BLaER1 (cell line): Measurements from ENCODE around the gene MMP2.

ENCODE experiments used
- H3K27ac ChIP-seq: shearing (Covaris generic); formaldehyde crosslinking; 2 replicates; pipeline ENCODE4 v1.8.1; 2022
- H3K27me3 ChIP-seq: shearing (Covaris generic); formaldehyde crosslinking; 2 replicates; pipeline ENCODE4 v1.8.1; 2022
- H3K36me3 ChIP-seq: shearing (Covaris generic); formaldehyde crosslinking; 2 replicates; pipeline ENCODE4 v1.8.1; 2022
- H3K4me1 ChIP-seq: shearing (Covaris generic); formaldehyde crosslinking; 2 replicates; pipeline ENCODE4 v1.8.1; 2022
- H3K4me2 ChIP-seq: shearing (Covaris generic); formaldehyde crosslinking; 2 replicates; pipeline ENCODE4 v1.8.1; 2022
- H3K4me3 ChIP-seq: shearing (Covaris generic); formaldehyde crosslinking; 2 replicates; pipeline ENCODE4 v1.8.1; 2022
- H3K9ac ChIP-seq: shearing (Covaris generic); formaldehyde crosslinking; 2 replicates; pipeline ENCODE4 v1.8.1; 2022
- H3K9me3 ChIP-seq: shearing (Covaris generic); formaldehyde crosslinking; 2 replicates; pipeline ENCODE4 v1.8.1; 2022
- H4K20me1 ChIP-seq: shearing (Covaris generic); formaldehyde crosslinking; 2 replicates; pipeline ENCODE4 v1.8.1; 2022
- Cebpa-rat ChIP-seq: shearing (Covaris generic); IDR thresholded peaks from 2 replicates; pipeline ENCODE4 v1.8.1; 2022

MMP2 gene

GRCh38 chr16:55478827-55479429 is at the start of gene MMP2:
Gene MMP2, plus strand, starts transcription at chr16:55479198. Its CDS starts 282 bp downstream, at chr16:55479480.
- H3K36me3 ChIP-seq, result no peaks in the 10 kb centered on the region
- H3K9ac ChIP-seq, result 0 out of 2 replicates have a peak within 1 kb of the TSS, but pooled peaks have one; percentile 41
- peak within 1 kb of the TSS; percentile 77 for H3K4me2 ChIP-seq
- TF ChIP-seq Cebpa-rat, result no peak
- H3K27ac ChIP-seq, result no peak within 1 kb of the TSS
- H3K4me3 ChIP-seq, result peak within 1 kb of the TSS; percentile 63
- H3K9me3 ChIP-seq, result no peaks in the 10 kb centered on the region
- H4K20me1 ChIP-seq, result no peaks in the 10 kb centered on the region
- H3K4me1 ChIP-seq, result no peaks in the 10 kb centered on the region
- 0 out of 2 replicates have a peak, but pooled peaks cover 13% of the 10 kb centered on the region for H3K27me3 ChIP-seq

DNA sequence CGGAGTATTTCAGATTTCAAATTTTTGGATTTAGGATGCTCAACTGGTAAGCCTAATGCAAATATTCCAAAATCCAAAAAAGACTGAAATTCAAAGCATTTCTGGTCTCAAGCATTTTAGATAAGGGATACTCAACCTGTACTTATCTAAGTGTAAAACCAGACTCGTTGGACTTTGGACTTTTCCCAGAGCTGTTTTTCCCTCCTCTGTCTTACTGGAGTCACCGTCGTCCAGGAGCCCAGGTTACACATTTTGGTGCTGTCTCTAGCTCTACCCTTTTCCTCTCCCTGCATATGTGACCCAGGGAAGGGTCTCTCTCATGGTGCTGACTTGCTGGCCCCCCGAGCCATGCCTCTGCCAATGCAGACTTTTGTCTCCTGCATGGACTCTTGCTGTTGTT is 46.0 kb upstream of the MMP2 start:
- H4K20me1 ChIP-seq, result no peaks in the 10 kb centered on the region
- no peak for TF ChIP-seq Cebpa-rat
- H3K4me2 ChIP-seq, result no peak overlapping the region
- no peak overlapping the region for H3K4me3 ChIP-seq
- no peaks in the 10 kb centered on the region for H3K36me3 ChIP-seq
- peaks cover 6% of the 10 kb centered on the region; the same call in 1 of the 2 replicates for H3K4me1 ChIP-seq
- no peaks in the 10 kb centered on the region for H3K27me3 ChIP-seq
- no peak overlapping the region for H3K9ac ChIP-seq
- no peak overlapping the region for H3K27ac ChIP-seq
- H3K9me3 ChIP-seq, result no peaks in the 10 kb centered on the region

DNA sequence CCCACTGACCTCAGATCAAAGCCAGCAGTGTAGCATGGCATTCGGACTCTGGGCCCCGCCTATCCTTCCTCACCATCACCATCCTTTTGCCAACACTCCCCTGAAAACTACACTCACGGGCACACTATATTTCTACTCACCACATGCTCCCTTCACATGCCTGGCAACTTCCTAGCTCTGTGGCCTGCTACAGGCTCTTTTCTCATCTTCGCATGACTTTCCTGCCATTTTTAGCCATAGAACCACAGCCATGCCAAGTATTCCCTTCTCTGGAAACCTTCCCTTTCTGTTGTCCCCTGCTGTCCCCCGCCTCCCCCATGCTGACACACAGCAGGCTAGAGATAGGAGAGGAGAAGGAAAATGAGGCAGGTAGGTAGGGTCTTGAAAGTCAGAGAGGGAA is 45.5 kb upstream of the MMP2 start:
- H3K27ac ChIP-seq, result no peak overlapping the region
- H3K4me3 ChIP-seq, result no peak overlapping the region
- no peak for TF ChIP-seq Cebpa-rat
- no peaks in the 10 kb centered on the region for H3K27me3 ChIP-seq
- no peak overlapping the region for H3K9ac ChIP-seq
- no peaks in the 10 kb centered on the region for H3K9me3 ChIP-seq
- no peaks in the 10 kb centered on the region for H3K36me3 ChIP-seq
- H3K4me2 ChIP-seq, result no peak overlapping the region
- peaks cover 6% of the 10 kb centered on the region; the same call in 1 of the 2 replicates for H3K4me1 ChIP-seq
- H4K20me1 ChIP-seq, result no peaks in the 10 kb centered on the region

GRCh38 chr16:55434000-55434399 is 45.0 kb upstream of the MMP2 start:
- no peaks in the 10 kb centered on the region for H3K27me3 ChIP-seq
- no peak overlapping the region for H3K9ac ChIP-seq
- no peaks in the 10 kb centered on the region for H3K36me3 ChIP-seq
- H3K27ac ChIP-seq, result no peak overlapping the region
- peaks cover 6% of the 10 kb centered on the region; the same call in 1 of the 2 replicates for H3K4me1 ChIP-seq
- no peaks in the 10 kb centered on the region for H4K20me1 ChIP-seq
- H3K9me3 ChIP-seq, result no peaks in the 10 kb centered on the region
- H3K4me3 ChIP-seq, result no peak overlapping the region
- H3K4me2 ChIP-seq, result no peak overlapping the region
- TF ChIP-seq Cebpa-rat, result no peak

- no peak for TF ChIP-seq Cebpa-rat
- H4K20me1 ChIP-seq, result no peaks in the 10 kb centered on the region
- no peaks in the 10 kb centered on the region for H3K36me3 ChIP-seq
- no peak overlapping the region for H3K4me3 ChIP-seq
- no peaks in the 10 kb centered on the region for H3K9me3 ChIP-seq
- no peak overlapping the region for H3K27ac ChIP-seq
- H3K9ac ChIP-seq, result no peak overlapping the region
- H3K27me3 ChIP-seq, result no peaks in the 10 kb centered on the region
- H3K4me2 ChIP-seq, result peak overlapping the region; percentile 8
- H3K4me1 ChIP-seq, result peaks cover 6% of the 10 kb centered on the region; the same call in 1 of the 2 replicates
Measured at GRCh38 chr16:55435387-55435786, 43.6 kb upstream of the MMP2 start.

- Histone ChIP-seq H3K36me3 (no peaks in the 10 kb centered on the region), H3K9me3 (no peaks in the 10 kb centered on the region), H3K27ac (no peak overlapping the region), H4K20me1 (no peaks in the 10 kb centered on the region), H3K4me2 (no peak overlapping the region), H3K4me1 (peaks cover 6% of the 10 kb centered on the region; the same call in 1 of the 2 replicates), H3K4me3 (no peak overlapping the region), H3K27me3 (no peaks in the 10 kb centered on the region), H3K9ac (no peak overlapping the region)
- no peak for TF ChIP-seq Cebpa-rat
Measured at GRCh38 chr16:55436587-55436986, 42.4 kb upstream of the MMP2 start.

DNA sequence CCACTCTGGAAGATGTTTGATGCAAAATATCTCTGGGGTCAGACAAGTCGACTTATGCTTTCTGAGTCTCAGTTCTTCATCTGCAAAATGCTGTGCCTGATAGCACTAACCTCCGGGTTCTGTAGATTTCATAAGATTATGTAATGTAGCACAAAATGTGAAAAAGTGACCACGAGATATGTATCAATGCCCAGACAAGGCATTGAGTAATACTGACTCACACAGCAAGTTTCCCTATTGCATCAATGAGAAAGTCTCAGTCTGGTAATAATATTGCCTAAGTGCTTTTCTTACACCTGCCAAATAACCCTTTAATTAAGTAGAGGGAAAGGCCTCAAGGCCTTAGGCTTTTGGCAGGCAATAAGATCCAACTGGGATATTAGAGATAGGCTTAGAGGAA is 41.4 kb upstream of the MMP2 start:
- Histone ChIP-seq H3K27me3 (no peaks in the 10 kb centered on the region), H3K4me3 (no peak overlapping the region), H3K4me1 (peaks cover 6% of the 10 kb centered on the region; the same call in 1 of the 2 replicates), H3K36me3 (no peaks in the 10 kb centered on the region), H3K9me3 (no peaks in the 10 kb centered on the region), H4K20me1 (no peaks in the 10 kb centered on the region), H3K9ac (no peak overlapping the region), H3K4me2 (no peak overlapping the region), H3K27ac (no peak overlapping the region)
- no peak for TF ChIP-seq Cebpa-rat

- no peaks in the 10 kb centered on the region for H3K27me3 ChIP-seq
- H3K4me1 ChIP-seq, result peaks cover 6% of the 10 kb centered on the region; the same call in 1 of the 2 replicates
- no peaks in the 10 kb centered on the region for H3K36me3 ChIP-seq
- H3K9me3 ChIP-seq, result no peaks in the 10 kb centered on the region
- H3K4me2 ChIP-seq, result no peak overlapping the region
- H3K9ac ChIP-seq, result no peak overlapping the region
- H4K20me1 ChIP-seq, result no peaks in the 10 kb centered on the region
- H3K4me3 ChIP-seq, result no peak overlapping the region
- no peak for TF ChIP-seq Cebpa-rat
- no peak overlapping the region for H3K27ac ChIP-seq
Measured at GRCh38 chr16:55438281-55438680, 40.7 kb upstream of the MMP2 start.

- no peak overlapping the region for H3K4me3 ChIP-seq
- no peaks in the 10 kb centered on the region for H3K27me3 ChIP-seq
- H3K27ac ChIP-seq, result no peak overlapping the region
- no peak overlapping the region for H3K4me2 ChIP-seq
- H3K9ac ChIP-seq, result no peak overlapping the region
- no peaks in the 10 kb centered on the region for H3K9me3 ChIP-seq
- TF ChIP-seq Cebpa-rat, result no peak
- no peaks in the 10 kb centered on the region for H4K20me1 ChIP-seq
- no peaks in the 10 kb centered on the region for H3K36me3 ChIP-seq
- peaks cover 6% of the 10 kb centered on the region; the same call in 1 of the 2 replicates for H3K4me1 ChIP-seq
Measured at GRCh38 chr16:55439101-55439690, 39.8 kb upstream of the MMP2 start.

DNA sequence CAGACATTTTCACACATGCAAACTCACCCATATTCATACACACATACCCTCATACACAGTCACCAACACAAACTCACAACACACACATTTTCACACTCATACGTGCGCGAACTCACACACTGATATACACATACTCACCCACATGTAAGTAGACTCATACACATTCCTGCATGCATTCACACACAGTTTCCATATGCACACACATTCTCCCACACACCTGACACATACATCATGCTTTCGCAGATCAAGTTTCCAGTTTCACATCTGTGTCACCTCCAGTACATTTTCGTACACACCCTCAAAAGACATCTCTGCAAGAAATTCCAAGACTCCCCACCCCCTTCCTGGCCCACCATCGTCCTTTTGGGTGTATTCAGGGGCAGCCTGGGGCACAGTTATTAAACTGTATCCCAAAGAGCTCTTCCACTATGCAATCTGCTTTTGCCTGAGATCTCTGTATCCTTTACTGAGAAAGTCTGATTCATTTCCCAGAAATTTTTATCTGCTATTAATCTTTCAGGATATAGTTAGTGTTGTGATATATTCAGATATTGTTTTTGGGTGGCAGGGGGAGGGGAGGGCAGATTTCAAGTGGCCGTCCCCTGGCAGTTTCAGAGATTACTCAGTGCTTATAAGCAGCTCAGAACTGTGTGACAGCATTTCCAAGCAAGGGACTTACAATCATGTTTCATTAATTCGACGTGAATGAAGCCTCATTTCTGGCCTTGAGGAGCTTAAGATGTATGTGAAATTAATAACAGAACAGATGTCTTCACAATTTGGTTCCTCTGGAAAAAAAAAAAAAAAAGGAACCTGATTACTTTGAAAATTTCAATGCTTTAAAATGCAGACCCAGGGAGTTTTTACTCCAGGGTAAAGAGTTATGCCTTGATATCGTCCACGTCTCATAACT is 35.3 kb upstream of the MMP2 start:
- Histone ChIP-seq H3K4me1 (peaks cover 8% of the 10 kb centered on the region), H4K20me1 (no peaks in the 10 kb centered on the region), H3K9me3 (no peaks in the 10 kb centered on the region), H3K36me3 (no peaks in the 10 kb centered on the region), H3K27ac (no peak overlapping the region), H3K4me3 (no peak overlapping the region), H3K4me2 (no peak overlapping the region), H3K27me3 (no peaks in the 10 kb centered on the region), H3K9ac (no peak overlapping the region)
- TF ChIP-seq Cebpa-rat, result no peak
